ENCODE measurements around the gene SSBP3.

Gene SSBP3

DNA sequence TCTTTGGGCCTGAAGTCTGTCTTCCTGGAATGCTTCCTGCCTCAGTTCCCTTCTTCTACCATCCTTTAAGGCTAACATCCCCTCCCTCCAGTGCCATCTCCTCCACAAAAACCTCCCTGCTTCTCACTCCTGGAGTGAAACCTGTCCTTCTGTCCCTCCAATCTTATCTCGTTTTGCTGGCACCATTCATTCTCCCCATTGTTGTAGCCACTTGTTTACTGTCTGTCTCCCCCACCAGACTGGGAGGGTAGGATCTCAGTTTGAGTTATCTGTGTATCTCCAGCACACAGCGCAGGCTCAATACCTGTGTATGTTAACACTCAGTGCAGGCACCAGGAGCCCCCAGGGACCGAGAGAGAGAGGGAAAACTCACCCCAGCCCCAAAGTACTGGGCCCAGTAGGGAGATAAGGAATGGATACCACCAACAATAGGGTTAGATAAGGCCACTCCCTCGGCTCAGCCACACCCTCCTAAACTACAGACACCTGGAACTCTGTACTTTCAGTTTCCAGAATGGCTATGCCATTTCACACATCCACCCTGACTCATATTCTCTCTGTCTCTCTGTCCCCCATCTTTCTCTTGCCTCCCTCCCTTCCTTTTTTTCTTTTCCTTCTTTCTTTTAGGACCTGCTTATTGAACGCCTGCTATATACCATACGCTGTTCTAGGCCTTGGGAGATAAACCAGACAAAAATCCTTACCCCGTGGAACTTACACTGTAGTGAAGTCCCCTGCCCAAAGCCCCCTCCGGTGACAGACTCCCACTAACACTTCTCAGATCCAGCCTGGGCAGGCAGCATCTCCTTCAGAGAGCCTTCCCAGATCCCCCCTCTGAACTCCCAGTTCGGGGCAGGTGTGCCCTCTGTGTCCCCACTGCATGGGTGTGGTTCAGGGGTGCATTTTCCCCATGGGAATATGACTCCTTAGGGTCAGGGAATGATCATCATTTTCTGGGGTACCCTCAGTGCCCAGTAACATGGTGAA, 3.3 kb upstream of the SSBP3 start:
- no peak for DNase-seq (ENCODE audit: low read depth in 2 of 2)

GRCh38 chr1:54408147-54409066, 2.2 kb upstream of the SSBP3 start:
- no peak for DNase-seq (ENCODE audit: low read depth in 2 of 2)

DNA sequence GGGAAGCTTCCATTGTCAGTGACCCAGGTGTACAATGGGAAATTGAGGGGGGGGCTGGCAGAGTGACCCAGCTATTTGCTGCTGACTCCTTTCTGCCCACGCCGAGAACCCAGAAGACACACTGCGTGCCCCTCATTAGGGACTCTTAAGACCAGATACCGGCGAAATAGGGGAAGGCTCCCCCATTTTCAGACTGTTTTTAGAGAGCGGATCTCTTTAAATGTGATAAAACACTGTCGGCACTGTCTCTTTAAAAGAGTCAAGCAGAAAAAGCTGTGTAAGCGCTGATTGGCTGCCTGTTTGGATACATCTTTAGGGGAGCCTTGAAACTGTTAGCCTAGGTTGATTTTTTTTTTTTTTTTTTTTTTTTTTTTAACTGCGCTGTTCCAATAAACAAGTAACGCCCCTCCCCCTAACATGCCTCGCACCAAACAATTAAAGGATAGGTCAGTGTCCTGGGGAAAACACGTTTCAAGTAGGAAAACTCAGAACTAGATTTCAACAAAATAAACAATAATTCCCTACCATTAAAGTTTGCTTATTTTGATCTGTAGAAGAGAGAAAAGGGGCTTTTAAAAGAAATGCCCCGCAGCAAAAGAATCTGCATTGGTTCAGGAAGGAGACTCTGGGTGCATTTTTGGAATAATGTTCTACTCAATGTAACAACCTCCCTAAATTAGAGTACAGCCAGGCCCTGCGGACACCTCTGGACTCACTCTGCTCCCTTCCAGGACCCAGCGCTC, 1.4 kb upstream of the SSBP3 start:
- DNase-seq (ENCODE audit: low read depth in 2 of 2) = peak in 1 of 2 donors; percentile 18

DNA sequence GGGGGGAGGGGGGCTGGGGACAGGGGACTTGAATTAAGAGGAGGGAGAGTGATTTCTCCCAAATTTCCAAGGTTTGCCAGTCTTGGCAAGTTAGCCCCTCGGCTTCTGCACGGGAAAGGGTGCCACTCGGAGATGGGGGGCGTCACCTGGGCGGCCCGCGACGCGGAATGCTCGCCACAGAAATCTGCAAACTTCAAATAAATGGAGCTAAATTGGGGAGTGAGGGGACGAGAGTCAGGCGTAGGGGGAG, 885 bp upstream of the SSBP3 start:
- DNase-seq (ENCODE audit: low read depth in 2 of 2) = no peak

GRCh38 chr1:54405898-54406293, 298 bp downstream of the SSBP3 start:
- DNase-seq (ENCODE audit: low read depth in 2 of 2) = no peak

- DNase-seq (ENCODE audit: low read depth in 2 of 2) = no peak
Observed at GRCh38 chr1:54404939-54405897, 976 bp downstream of the SSBP3 start.

DNA sequence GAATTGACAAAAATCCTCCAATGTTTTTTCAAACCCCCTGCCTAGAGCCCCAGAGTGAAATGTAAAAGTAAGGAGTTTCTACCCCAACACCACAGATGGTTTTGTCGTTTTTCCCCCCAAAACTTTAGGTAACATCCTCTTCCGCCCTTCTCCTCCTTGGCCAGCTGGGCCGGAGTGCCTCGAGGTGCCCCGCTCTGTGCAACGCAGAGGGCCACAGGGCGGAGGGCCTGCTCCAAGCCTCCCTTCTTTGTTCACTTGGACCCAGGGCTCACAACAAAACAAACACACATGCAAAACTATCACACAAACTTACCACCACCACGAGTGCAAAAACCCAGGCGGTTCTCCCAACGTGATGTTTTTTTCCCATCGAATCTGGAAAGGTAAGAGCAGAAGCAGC, 1.9 kb downstream of the SSBP3 start:
- DNase-seq (ENCODE audit: low read depth in 2 of 2) = no peak

DNA sequence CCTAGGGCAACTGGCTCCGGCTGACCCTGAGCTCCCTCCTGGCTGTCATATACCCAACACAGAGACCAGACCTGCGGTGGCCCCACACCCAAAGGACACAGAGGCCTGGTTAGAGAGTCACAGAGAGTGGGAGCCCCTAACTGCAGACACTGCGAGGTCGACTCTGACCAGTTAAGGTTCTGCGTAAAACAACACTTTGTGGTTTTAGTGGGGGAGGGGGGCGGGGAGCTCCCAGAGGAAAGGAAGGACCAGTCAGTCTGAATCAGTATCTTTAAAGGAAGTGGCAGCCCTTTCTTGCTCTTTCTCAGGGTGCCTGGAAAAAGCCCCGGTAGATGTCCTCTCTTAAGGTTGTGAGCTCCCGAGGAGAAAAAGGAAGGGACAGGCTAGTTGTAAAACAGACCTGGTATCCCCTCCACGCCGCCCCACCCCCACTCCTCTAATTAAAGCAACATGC, 2.4 kb downstream of the SSBP3 start:
- DNase-seq (ENCODE audit: low read depth in 2 of 2) = peak in 1 of 2 donors; percentile 27

DNA sequence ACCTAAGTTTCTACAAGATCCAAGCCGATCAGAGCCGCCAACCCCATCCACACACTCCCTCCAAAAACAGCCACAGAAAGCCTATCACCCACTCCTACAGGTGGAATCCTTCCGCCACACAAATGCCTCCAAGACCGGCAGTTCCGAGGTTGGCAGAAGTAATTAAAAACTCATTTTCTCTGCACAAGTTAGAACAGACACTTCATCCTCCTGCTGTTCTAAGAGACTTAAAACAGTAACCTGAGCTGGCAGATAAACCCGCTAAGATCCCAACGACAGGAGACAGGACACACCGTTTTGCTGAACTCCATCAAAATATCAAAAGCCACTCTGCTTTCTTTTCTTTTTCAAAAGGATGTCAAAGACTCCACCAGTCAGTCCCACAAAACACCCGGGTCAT, 2.8 kb downstream of the SSBP3 start:
- no peak for DNase-seq (ENCODE audit: low read depth in 2 of 2)

GRCh38 chr1:54402896-54403295, 3.3 kb downstream of the SSBP3 start:
- no peak for DNase-seq (ENCODE audit: low read depth in 2 of 2)

DNA sequence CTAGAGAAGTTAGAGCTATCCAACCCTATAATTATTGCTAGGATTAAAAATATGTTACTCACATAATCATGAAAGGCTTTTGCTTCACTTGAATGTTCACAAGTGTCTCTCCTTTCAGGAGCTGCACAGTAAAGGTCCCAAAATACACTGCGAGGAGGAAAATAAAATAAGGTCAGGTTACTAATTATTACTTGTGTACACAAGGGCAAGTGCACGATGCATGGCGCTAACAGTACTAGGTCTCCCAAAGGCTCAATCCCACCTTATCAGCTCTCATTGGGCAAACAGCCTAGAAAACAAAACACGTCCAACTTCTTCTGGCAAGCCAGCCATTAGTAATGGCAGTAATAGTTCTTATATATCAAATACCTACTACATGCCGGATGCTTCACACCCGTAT, 4.4 kb downstream of the SSBP3 start:
- no peak for DNase-seq (ENCODE audit: low read depth in 2 of 2)

- no peak for DNase-seq (ENCODE audit: low read depth in 2 of 2)
Observed at GRCh38 chr1:54400329-54400728, 5.9 kb downstream of the SSBP3 start.

DNA sequence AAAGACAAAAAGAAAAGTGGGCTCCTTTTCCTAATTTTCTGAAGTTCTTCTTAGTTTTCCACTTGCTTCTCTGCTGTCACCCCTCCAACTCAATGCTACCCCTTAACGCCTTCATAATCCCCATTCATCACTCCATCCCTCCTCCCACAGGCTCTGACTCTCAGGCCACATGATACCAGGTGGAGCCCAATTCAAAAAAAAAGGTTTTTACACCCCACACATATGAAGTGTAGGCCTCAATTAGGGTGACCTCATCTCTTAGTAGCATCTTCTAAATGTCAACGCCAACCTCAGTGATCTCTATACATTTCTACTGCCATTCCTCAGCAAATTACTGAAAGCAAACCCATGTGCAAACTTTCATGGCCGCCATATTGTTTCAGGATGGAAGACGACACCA, 6.4 kb downstream of the SSBP3 start:
- no peak for DNase-seq (ENCODE audit: low read depth in 2 of 2)

DNA sequence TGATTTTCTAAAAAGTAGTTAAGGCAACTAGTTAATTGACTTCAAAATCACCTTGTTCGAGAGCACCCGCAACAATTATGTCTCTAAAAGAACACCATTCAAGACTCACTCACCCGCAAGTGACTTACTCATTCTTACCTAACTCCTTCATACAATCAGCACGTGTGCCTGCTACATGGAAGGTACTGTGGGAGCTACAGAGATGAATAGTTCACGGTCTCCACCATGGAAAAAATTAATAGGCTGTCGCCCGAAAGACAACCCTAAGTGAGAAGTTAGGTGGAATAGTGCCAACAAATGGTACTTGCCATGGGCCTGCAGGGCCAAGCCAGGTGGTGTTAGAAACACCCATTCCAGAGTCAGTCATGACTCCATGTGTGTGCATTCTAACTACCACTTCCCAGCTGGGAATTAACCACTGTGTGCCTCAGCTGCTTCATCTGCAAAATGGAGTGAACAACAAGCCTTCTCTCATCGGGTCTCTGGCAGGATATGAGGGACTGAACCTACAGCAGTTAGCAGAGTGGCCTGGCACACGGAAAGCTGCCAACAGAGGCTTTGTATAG, 7.1 kb downstream of the SSBP3 start:
- DNase-seq (ENCODE audit: low read depth in 2 of 2) = no peak

GRCh38 chr1:54397980-54398379, 8.2 kb downstream of the SSBP3 start:
- DNase-seq (ENCODE audit: low read depth in 2 of 2) = no peak

- DNase-seq (ENCODE audit: low read depth in 2 of 2) = no peak
Observed at GRCh38 chr1:54397090-54397591, 9.1 kb downstream of the SSBP3 start.

DNA sequence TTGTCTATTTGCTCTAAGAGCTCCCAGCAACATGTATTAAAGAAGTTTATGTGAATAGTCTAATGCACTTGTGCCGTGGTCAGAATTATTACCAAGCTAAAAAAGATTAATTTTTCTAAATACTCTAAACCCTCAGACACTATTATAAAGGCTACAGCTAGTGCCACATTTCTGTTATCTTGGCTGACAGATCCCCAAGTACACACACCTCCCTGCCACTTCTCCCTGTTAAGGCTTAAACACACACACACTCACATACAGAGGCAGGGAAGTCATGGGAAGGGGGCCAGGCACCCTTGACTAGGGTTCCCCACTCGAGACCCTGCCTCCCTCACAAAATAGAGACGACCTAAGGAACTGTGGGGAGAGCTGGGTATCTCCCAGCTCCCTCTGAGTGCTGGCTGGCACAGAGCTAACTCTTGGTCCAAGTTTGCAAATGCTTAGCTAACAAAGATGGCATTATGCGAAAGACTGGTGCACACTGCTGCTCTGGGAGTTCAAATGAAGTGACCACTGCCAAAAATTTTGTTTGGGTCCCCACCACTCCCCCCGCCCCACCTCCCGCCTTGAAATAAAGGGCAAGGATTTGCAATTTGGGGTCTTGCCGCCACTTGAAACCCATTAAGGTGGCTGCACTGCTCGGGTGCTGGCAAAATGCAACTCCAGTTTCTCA, 9.8 kb downstream of the SSBP3 start:
- DNase-seq (ENCODE audit: low read depth in 2 of 2) = no peak

DNA sequence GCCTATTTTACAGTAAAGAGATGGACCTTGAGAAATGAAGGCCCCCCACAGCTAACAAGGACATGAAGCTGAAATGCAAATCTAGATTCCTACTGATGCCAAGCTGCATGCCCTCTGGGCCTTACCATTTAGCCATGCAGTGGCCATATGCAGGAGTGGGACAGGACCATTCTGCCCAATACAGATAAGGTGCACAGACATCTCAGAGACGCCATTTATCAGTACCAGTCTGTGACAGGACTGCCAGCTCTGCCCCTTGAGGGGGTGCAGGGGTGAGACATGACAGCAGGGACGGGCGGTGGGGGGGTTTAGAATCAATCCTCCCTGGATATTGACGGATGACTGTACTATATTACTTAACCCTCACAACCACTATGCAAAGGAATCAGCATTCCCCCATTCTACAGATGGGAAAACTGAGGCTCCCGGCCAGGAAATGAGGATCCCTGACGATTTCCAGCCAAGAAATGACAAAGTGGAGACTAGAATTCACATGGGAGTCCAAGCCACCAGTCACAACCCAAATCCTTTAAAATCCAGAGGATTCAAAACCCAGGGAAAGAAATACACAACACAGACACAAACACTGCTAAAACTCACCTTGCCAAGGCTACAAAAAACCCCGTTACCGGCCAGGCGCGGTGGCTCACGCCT, 10.8 kb downstream of the SSBP3 start:
- no peak for DNase-seq (ENCODE audit: low read depth in 2 of 2)

- no peak for DNase-seq (ENCODE audit: low read depth in 2 of 2)
Observed at GRCh38 chr1:54394104-54394503, 12.1 kb downstream of the SSBP3 start.
